Measurements from ENCODE around the gene TMEM132D. TPM values are rescaled to one million over a fixed set of nuclear protein-coding genes. Genes with fewer than 3 reads are reported as not detected.

Gene TMEM132D
- total and polyA plus RNA-seq, 2 experiments from 2014 or later: not detected

DNA sequence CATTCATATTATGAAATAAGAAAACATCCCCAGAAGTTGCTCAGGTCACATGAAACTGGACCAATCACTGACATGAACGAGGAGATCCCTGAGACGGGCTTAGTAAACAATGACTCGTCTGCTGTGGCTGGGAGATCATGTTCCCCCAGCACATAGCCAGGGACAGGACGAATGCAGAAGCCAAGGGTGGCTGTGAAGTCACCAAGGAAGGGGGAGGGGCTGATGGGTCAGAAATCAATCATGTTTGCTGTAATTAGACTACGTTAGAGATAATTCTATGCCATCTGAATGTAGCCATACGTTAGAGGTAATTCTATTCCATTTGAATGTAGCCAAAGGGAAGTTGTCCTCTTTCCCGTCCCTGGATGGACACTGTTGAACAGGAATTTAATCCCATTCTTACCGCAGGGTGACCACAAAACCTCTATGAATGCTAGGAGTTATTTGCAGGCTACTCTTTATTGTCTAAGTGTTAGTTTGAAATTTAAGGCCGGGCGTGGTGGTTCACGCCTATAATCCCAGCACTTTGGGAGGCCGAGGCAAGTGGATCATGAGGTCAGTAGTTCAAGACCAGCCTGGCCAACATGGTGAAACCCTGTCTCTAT, 332.9 kb downstream of the TMEM132D start:
- Histone ChIP-seq H3K9me2 (ENCODE audit: insufficient read depth) (no peaks in the 10 kb centered on the region), H3K9ac (no peak overlapping the region), H3K4me2 (ENCODE audit: unreplicated experiment) (no peak overlapping the region), H3K27me3 (replicated peaks; ENCODE audit: insufficient read depth) (no peaks in the 10 kb centered on the region), H3F3A (ENCODE audit: insufficient read depth) (no peaks in the 10 kb centered on the region), H2AFZ (no peak overlapping the region), H4K20me1 (ENCODE audit: insufficient read depth) (no peaks in the 10 kb centered on the region), H3K4me3 (no peak overlapping the region), H3K9me3 (ENCODE audit: low read depth) (no peaks in the 10 kb centered on the region), H3K27ac (no peak overlapping the region), H3K36me3 (ENCODE audit: low read depth) (no peaks in the 10 kb centered on the region), H3K79me2 (ENCODE audit: insufficient read depth) (no peaks in the 10 kb centered on the region), H3K4me1 (ENCODE audit: insufficient read depth) (no peaks in the 10 kb centered on the region)
- in situ Hi-C loops (cut with MboI): no loop called here
- 29 to 36% methylated on average over 12 of the region's 12 CpGs for WGBS, 2 experiments (ENCODE audit: low coverage in 1 of 2, low lambda C conversion rate in 2 of 2, missing lambda C conversion rate in 2 of 2)
- TF ChIP-seq EZH2 (IDR thresholded peaks at IDR 0.05; ENCODE audit: insufficient read depth, poor library complexity, severe bottlenecking): no peak
- no peak for TF ChIP-seq EZH2phosphoT487 (IDR thresholded peaks at IDR 0.05; ENCODE audit: insufficient read depth, low read depth)
- no peak for DNase-seq

DNA sequence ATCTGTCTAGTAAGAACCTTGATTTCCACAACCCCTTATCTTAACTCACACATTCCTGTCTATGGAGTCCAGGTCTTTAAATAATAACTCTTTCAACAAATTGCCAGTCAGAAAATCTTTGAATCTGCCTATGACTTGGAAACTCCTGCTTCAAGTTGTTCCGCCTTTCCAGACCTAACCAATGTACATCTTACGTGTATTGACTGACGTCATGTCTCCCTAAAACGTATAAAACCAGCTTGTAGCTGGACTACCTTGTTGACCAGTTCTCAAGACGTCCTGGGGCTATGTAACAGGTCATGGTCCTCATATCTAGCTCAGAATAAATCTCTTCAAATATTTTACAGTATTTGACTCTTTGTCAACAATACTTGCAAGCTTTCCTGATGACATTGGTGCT, 337.0 kb downstream of the TMEM132D start:
- H3K4me2 ChIP-seq (ENCODE audit: unreplicated experiment): no peak overlapping the region
- H3F3A ChIP-seq (ENCODE audit: insufficient read depth): no peaks in the 10 kb centered on the region
- H4K20me1 ChIP-seq (ENCODE audit: insufficient read depth): no peaks in the 10 kb centered on the region
- TF ChIP-seq EZH2 (IDR thresholded peaks at IDR 0.05; ENCODE audit: insufficient read depth, poor library complexity, severe bottlenecking): no peak
- no peak for TF ChIP-seq EZH2phosphoT487 (IDR thresholded peaks at IDR 0.05; ENCODE audit: insufficient read depth, low read depth)
- H3K27me3 ChIP-seq (replicated peaks; ENCODE audit: insufficient read depth): no peaks in the 10 kb centered on the region
- DNase-seq: no peak
- in situ Hi-C loops (cut with MboI): no loop called here
- no peak overlapping the region for H3K27ac ChIP-seq
- H3K9me2 ChIP-seq (ENCODE audit: insufficient read depth): no peaks in the 10 kb centered on the region
- H3K4me3 ChIP-seq: no peak overlapping the region
- H3K79me2 ChIP-seq (ENCODE audit: insufficient read depth): no peaks in the 10 kb centered on the region
- no peaks in the 10 kb centered on the region for H3K36me3 ChIP-seq (ENCODE audit: low read depth)
- no peak overlapping the region for H2AFZ ChIP-seq
- no peaks in the 10 kb centered on the region for H3K9me3 ChIP-seq (ENCODE audit: low read depth)
- H3K9ac ChIP-seq: no peak overlapping the region
- 23 to 27% methylated on average over 5 of the region's 5 CpGs for WGBS, 2 experiments (ENCODE audit: low coverage in 1 of 2, low lambda C conversion rate in 2 of 2, missing lambda C conversion rate in 2 of 2)
- H3K4me1 ChIP-seq (ENCODE audit: insufficient read depth): no peaks in the 10 kb centered on the region

DNA sequence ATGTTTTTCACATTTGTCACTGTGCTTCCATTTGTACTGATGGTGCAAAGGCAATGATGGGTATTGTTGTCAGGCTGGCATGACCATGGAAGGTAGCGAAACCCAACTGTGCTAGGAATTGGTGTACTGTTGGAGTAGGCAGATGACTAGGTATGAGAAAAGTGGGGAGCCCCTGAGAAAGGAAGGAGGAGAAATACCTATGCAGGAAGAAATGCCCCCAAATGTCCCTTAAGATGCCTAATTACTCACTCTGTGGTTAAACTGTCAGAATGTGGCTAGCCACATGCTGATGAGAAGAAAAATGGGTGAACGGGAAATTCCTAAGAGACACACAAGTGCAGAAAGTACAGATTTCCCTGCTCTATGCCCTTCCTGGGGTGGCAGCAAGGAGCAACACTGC, 339.1 kb downstream of the TMEM132D start:
- Histone ChIP-seq H3K27ac (no peak overlapping the region), H3K27me3 (replicated peaks; ENCODE audit: insufficient read depth) (no peaks in the 10 kb centered on the region), H3K4me2 (ENCODE audit: unreplicated experiment) (no peak overlapping the region), H2AFZ (no peak overlapping the region), H3F3A (ENCODE audit: insufficient read depth) (no peaks in the 10 kb centered on the region), H3K4me1 (ENCODE audit: insufficient read depth) (no peaks in the 10 kb centered on the region), H3K9me3 (ENCODE audit: low read depth) (no peaks in the 10 kb centered on the region), H4K20me1 (ENCODE audit: insufficient read depth) (no peaks in the 10 kb centered on the region), H3K9me2 (ENCODE audit: insufficient read depth) (no peaks in the 10 kb centered on the region), H3K36me3 (ENCODE audit: low read depth) (no peaks in the 10 kb centered on the region), H3K79me2 (ENCODE audit: insufficient read depth) (no peaks in the 10 kb centered on the region), H3K9ac (no peak overlapping the region), H3K4me3 (no peak overlapping the region)
- WGBS, 2 experiments (ENCODE audit: low coverage in 1 of 2, low lambda C conversion rate in 2 of 2, missing lambda C conversion rate in 2 of 2): 9 to 13% methylated on average over 2 of the region's 2 CpGs
- TF ChIP-seq EZH2 (IDR thresholded peaks at IDR 0.05; ENCODE audit: insufficient read depth, poor library complexity, severe bottlenecking) (no peak), EZH2phosphoT487 (IDR thresholded peaks at IDR 0.05; ENCODE audit: insufficient read depth, low read depth) (no peak)
- no peak for DNase-seq
- in situ Hi-C loops (cut with MboI): no loop called here

DNA sequence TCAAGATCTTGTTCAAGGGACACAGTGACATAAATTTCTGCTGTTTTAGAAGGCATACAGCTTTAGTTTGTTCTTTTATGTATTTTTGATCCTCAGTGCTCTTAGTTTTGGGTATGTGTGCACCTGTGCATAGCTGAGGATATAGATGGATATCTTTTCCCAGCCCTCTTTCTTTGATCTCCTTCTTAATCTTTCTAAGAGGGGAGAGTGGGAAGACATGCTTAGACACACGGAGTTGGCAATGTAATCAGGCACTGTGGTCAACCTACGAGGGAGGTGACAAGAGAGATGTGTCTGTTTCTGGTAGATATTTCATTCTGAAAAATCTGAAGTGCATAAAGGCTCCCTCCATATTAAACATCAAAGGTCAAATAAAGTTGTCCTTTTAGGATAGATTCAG, 340.6 kb downstream of the TMEM132D start:
- no peak overlapping the region for H3K27ac ChIP-seq
- H2AFZ ChIP-seq: no peak overlapping the region
- no peaks in the 10 kb centered on the region for H3K36me3 ChIP-seq (ENCODE audit: low read depth)
- H4K20me1 ChIP-seq (ENCODE audit: insufficient read depth): no peaks in the 10 kb centered on the region
- no peak overlapping the region for H3K4me3 ChIP-seq
- H3F3A ChIP-seq (ENCODE audit: insufficient read depth): no peaks in the 10 kb centered on the region
- no peaks in the 10 kb centered on the region for H3K27me3 ChIP-seq (replicated peaks; ENCODE audit: insufficient read depth)
- no peak overlapping the region for H3K4me2 ChIP-seq (ENCODE audit: unreplicated experiment)
- DNase-seq: no peak
- H3K9me2 ChIP-seq (ENCODE audit: insufficient read depth): no peaks in the 10 kb centered on the region
- no peak for TF ChIP-seq EZH2 (IDR thresholded peaks at IDR 0.05; ENCODE audit: insufficient read depth, poor library complexity, severe bottlenecking)
- TF ChIP-seq EZH2phosphoT487 (IDR thresholded peaks at IDR 0.05; ENCODE audit: insufficient read depth, low read depth): no peak
- no peak overlapping the region for H3K9ac ChIP-seq
- 4 to 5% methylated on average over 2 of the region's 2 CpGs for WGBS, 2 experiments (ENCODE audit: low coverage in 1 of 2, low lambda C conversion rate in 2 of 2, missing lambda C conversion rate in 2 of 2)
- H3K4me1 ChIP-seq (ENCODE audit: insufficient read depth): no peaks in the 10 kb centered on the region
- no peaks in the 10 kb centered on the region for H3K9me3 ChIP-seq (ENCODE audit: low read depth)
- in situ Hi-C loops (cut with MboI): no loop called here
- no peaks in the 10 kb centered on the region for H3K79me2 ChIP-seq (ENCODE audit: insufficient read depth)

DNA sequence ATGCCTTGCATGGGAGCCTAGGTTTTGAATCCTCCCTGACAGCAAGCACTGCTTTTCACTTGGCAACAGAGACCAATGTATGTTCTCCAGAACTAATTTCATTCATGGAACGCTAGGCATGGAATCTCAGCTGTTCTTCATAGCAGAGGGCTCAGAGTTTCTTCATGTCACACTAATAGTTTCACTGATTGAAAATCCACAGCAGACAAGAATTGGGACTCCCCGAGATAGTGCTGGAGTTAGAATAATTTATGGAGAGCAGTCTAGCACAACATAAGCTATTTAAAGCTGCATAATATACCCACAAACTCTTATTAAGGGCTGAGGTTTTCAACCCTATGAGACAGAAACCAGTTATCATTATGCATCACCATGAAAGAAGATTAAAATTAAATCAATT, 342.5 kb downstream of the TMEM132D start:
- Histone ChIP-seq H3K4me2 (ENCODE audit: unreplicated experiment) (no peak overlapping the region), H3K27me3 (replicated peaks; ENCODE audit: insufficient read depth) (no peaks in the 10 kb centered on the region), H2AFZ (no peak overlapping the region), H3K9me3 (ENCODE audit: low read depth) (no peaks in the 10 kb centered on the region), H3K27ac (no peak overlapping the region), H4K20me1 (ENCODE audit: insufficient read depth) (no peaks in the 10 kb centered on the region), H3K4me3 (no peak overlapping the region), H3K36me3 (ENCODE audit: low read depth) (no peaks in the 10 kb centered on the region), H3K79me2 (ENCODE audit: insufficient read depth) (no peaks in the 10 kb centered on the region), H3K4me1 (ENCODE audit: insufficient read depth) (no peaks in the 10 kb centered on the region), H3K9ac (no peak overlapping the region), H3K9me2 (ENCODE audit: insufficient read depth) (no peaks in the 10 kb centered on the region), H3F3A (ENCODE audit: insufficient read depth) (no peaks in the 10 kb centered on the region)
- TF ChIP-seq EZH2phosphoT487 (IDR thresholded peaks at IDR 0.05; ENCODE audit: insufficient read depth, low read depth) (no peak), EZH2 (IDR thresholded peaks at IDR 0.05; ENCODE audit: insufficient read depth, poor library complexity, severe bottlenecking) (no peak)
- no peak for DNase-seq
- 7 to 8% methylated on average over 2 of the region's 2 CpGs for WGBS, 2 experiments (ENCODE audit: low coverage in 1 of 2, low lambda C conversion rate in 2 of 2, missing lambda C conversion rate in 2 of 2)
- in situ Hi-C loops (cut with MboI): no loop called here

Measured in GM23248 (cell line).